WTC11 (cell line): ENCODE results near the gene RAP2C. TPM values are rescaled to one million over a fixed set of nuclear protein-coding genes. Genes with fewer than 3 reads are reported as not detected.

ENCODE experiments used
- ATAC-seq: fragments of 200-7000 bp; cut with Tn5 transposase; 2 replicates; pipeline ENCODE4 v1.10.0; 2021; ENCODE audit warnings: mild to moderate bottlenecking, moderate library complexity
- CTCF ChIA-PET: fragments of 300-600 bp; sonication (Branson Sonifier 250); formaldehyde crosslinking; loops from one replicate; lab custom pipeline; 2021; ENCODE audit warnings: antibody characterized with exemption; lab: Charles Lee
- POLR2A ChIA-PET: fragments of 350-600 bp; sonication (Branson Sonifier 250); formaldehyde crosslinking; loops from one replicate; lab custom pipeline; 2021; ENCODE audit warnings: antibody characterized with exemption; lab: Charles Lee
- DNase-seq: peaks from one replicate; pipeline ENCODE4 v3.0.0; 2021; ENCODE audit warnings: low spot score
- H3K27ac Mint-ChIP-seq: 2 replicates; pipeline ENCODE4 v1.8.0; 2021; ENCODE audit warnings: mixed read lengths
- H3K27me3 Mint-ChIP-seq: 2 replicates; pipeline ENCODE4 v1.8.0; 2021; ENCODE audit warnings: low read depth, mild to moderate bottlenecking, moderate library complexity, mixed read lengths
- H3K36me3 Mint-ChIP-seq: 2 replicates; pipeline ENCODE4 v1.8.0; 2021; ENCODE audit warnings: mixed read lengths
- H3K4me1 Mint-ChIP-seq: 2 replicates; pipeline ENCODE4 v1.8.0; 2022; ENCODE audit warnings: mixed read lengths
- H3K4me3 Mint-ChIP-seq: 2 replicates; pipeline ENCODE4 v1.8.0; 2021; ENCODE audit warnings: mild to moderate bottlenecking, moderate library complexity, mixed read lengths
- H3K9me3 Mint-ChIP-seq: 2 replicates; pipeline ENCODE4 v1.8.0; 2021; ENCODE audit warnings: mixed read lengths
- ATF1 ChIP-seq: sonication (generic); formaldehyde crosslinking; IDR thresholded peaks from 2 replicates; pipeline ENCODE4 v1.8.1; 2023; ENCODE audit warnings: mild to moderate bottlenecking, moderate library complexity, missing genetic modification reagents
- ERG ChIP-seq: fragments of 250-450 bp; sonication (Bioruptor Pico); IDR thresholded peaks from 2 replicates; pipeline ENCODE4 v1.8.0; 2021; ENCODE audit warnings: mild to moderate bottlenecking
- ETV6 ChIP-seq: sonication (generic); formaldehyde crosslinking; IDR thresholded peaks from 2 replicates; pipeline ENCODE4 v1.8.1; 2022; ENCODE audit warnings: mild to moderate bottlenecking, missing genetic modification reagents
- FOXJ3 ChIP-seq: sonication (generic); formaldehyde crosslinking; IDR thresholded peaks from 2 replicates; pipeline ENCODE4 v1.9.0; 2021; ENCODE audit warnings: missing genetic modification reagents, mild to moderate bottlenecking, borderline replicate concordance
- GRHL2 ChIP-seq: fragments of 250-450 bp; sonication (Bioruptor Pico); IDR thresholded peaks from 2 replicates; pipeline ENCODE4 v1.8.0; 2022; ENCODE audit warnings: mild to moderate bottlenecking, moderate library complexity; ENCODE audit not compliant: insufficient replicate concordance, severe bottlenecking
- GTF2I ChIP-seq: fragments of 250-450 bp; sonication (Bioruptor Pico); conservative IDR thresholded peaks from 2 replicates; pipeline ENCODE4 v1.4.0; 2021; ENCODE audit warnings: mild to moderate bottlenecking
- HMGXB4 ChIP-seq: sonication (generic); formaldehyde crosslinking; IDR thresholded peaks from 2 replicates; pipeline ENCODE4 v1.8.1; 2023; ENCODE audit warnings: mild to moderate bottlenecking, moderate library complexity, missing genetic modification reagents
- MYBL2 ChIP-seq: sonication (generic); formaldehyde crosslinking; IDR thresholded peaks from 2 replicates; pipeline ENCODE4 v1.8.1; 2023; ENCODE audit warnings: mild to moderate bottlenecking, moderate library complexity, missing genetic modification reagents
- RORB ChIP-seq: fragments of 250-450 bp; sonication (Bioruptor Pico); IDR thresholded peaks from 2 replicates; pipeline ENCODE4 v1.9.0; 2021; ENCODE audit warnings: mild to moderate bottlenecking
- SMAD4 ChIP-seq: sonication (generic); formaldehyde crosslinking; IDR thresholded peaks from 2 replicates; pipeline ENCODE4 v1.8.0; 2022; ENCODE audit warnings: mild to moderate bottlenecking, missing genetic modification reagents
- SP1 ChIP-seq: sonication (generic); formaldehyde crosslinking; conservative IDR thresholded peaks from 2 replicates; pipeline ENCODE4 v1.8.1; 2022; ENCODE audit warnings: missing genetic modification reagents
- ZNF138 ChIP-seq: sonication (generic); formaldehyde crosslinking; conservative IDR thresholded peaks from 2 replicates; pipeline ENCODE4 v1.8.1; 2022; ENCODE audit warnings: mild to moderate bottlenecking, moderate library complexity, missing genetic modification reagents
- ZNF396 ChIP-seq: fragments of 250-450 bp; sonication (Bioruptor Pico); IDR thresholded peaks from 2 replicates; pipeline ENCODE4 v1.8.0; 2021; ENCODE audit warnings: mild to moderate bottlenecking, moderate library complexity, borderline replicate concordance
- ZNF416 ChIP-seq: fragments of 250-450 bp; sonication (Bioruptor Pico); IDR thresholded peaks from 2 replicates; pipeline ENCODE4 v1.9.0; 2021; ENCODE audit warnings: mild to moderate bottlenecking, inconsistent platforms
- ZNF423 ChIP-seq: fragments of 250-450 bp; sonication (Bioruptor Pico); IDR thresholded peaks from 2 replicates; pipeline ENCODE4 v2.1.2; 2022; ENCODE audit warnings: mild to moderate bottlenecking, moderate library complexity
- ZNF532 ChIP-seq: fragments of 250-450 bp; sonication (Bioruptor Pico); IDR thresholded peaks from 2 replicates; pipeline ENCODE4 v1.9.0; 2021; ENCODE audit warnings: mild to moderate bottlenecking, borderline replicate concordance
- total RNA-seq: library from RNA; stranded (reverse); gene quantifications from 3 replicates; pipeline ENCODE4 v1.2.3, GENCODE V29; 2021
- TF ChIP-seq, protein P1 (sequence below): fragments of 250-450 bp; sonication (Bioruptor Pico); IDR thresholded peaks from 2 replicates; pipeline ENCODE4 v1.9.0; 2021; ENCODE audit warnings: mild to moderate bottlenecking
- TF ChIP-seq, protein P2 (sequence below): sonication (generic); formaldehyde crosslinking; IDR thresholded peaks from 2 replicates; pipeline ENCODE4 v1.8.0; 2022; ENCODE audit warnings: mild to moderate bottlenecking, missing genetic modification reagents
- TF ChIP-seq, protein P3 (sequence below): sonication (generic); formaldehyde crosslinking; IDR thresholded peaks from 2 replicates; pipeline ENCODE4 v1.8.1; 2022; ENCODE audit warnings: mild to moderate bottlenecking, moderate library complexity, missing genetic modification reagents
- TF ChIP-seq, protein P4 (sequence below): sonication (generic); formaldehyde crosslinking; IDR thresholded peaks from 2 replicates; pipeline ENCODE4 v1.8.0; 2022; ENCODE audit warnings: mild to moderate bottlenecking, missing genetic modification reagents
- TF ChIP-seq, protein P5 (sequence below): sonication (generic); formaldehyde crosslinking; IDR thresholded peaks from 2 replicates; pipeline ENCODE4 v1.8.1; 2023; ENCODE audit warnings: mild to moderate bottlenecking, missing genetic modification reagents, moderate library complexity

RAP2C gene
- total RNA-seq, 1 experiment from 2014 or later, result 25.0 TPM

DNA sequence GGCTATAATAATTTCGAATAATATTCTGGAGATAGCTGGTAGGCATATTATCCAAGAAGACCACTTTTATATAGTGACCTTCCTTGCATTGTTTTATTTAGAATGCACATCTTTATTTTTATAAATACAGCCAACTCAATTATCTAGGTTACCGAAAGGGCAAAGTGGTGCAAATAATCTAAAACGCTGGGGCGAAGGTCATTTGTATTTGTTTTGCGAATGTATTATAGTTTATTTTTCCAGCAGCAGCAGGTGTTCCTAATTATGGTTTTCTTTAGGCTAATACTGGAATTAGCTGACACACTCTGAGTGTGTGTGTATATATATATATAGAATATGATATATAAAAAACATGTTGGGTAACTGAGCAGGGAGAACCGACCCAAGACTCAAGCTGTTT lies 48.1 kb upstream of the RAP2C start (continued):
- no peak for TF ChIP-seq ZNF532 (CRISPR knock-in tag)
- TF ChIP-seq, protein P1, sequence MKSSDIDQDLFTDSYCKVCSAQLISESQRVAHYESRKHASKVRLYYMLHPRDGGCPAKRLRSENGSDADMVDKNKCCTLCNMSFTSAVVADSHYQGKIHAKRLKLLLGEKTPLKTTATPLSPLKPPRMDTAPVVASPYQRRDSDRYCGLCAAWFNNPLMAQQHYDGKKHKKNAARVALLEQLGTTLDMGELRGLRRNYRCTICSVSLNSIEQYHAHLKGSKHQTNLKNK (CRISPR knock-in tag), result no peak

DNA sequence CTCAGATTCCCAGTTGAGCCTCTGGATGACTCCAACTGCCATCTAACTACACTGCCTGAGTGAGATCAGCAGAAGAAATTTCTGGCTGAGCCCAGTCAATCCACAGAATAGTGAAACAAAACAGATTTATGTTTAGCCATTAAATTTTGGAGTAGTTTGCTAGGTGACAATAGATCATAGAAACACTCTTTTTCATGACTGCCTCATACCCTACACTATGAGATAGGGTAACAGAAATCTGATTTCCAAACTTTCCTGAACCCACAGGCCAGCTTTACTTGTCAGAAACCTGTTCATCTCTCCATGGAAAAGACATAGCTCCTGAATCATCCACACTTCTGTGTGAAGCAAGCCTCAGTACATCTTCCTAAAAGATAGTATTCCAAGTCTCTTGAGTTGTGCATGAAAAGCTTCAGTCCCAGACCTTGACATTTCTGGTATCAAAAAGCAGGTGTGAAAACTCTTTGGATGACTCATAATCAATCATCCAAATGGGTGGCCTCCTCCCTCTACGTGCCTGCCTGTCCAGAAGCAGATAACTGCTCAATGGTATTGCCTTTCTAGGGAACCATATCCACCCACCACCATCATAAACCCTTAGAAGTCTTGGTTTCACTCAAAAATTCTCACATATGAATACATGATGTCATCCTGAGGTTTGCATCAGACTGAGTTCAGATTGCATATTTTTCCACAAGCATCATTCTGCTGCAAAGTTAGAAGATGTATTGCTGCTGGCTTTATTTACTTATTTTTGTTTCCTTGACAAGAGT lies 47.5 kb upstream of the RAP2C start:
- no peaks in the 10 kb centered on the region for H3K36me3 Mint-ChIP-seq
- H3K9me3 Mint-ChIP-seq, result no peaks in the 10 kb centered on the region
- TF ChIP-seq GRHL2 (CRISPR knock-in tag) (no peak), ZNF423 (CRISPR knock-in tag) (no peak), ZNF416 (CRISPR knock-in tag) (no peak), ZNF396 (CRISPR knock-in tag) (no peak), ATF1 (CRISPR knock-in tag) (no peak), HMGXB4 (CRISPR knock-in tag) (no peak), RORB (CRISPR knock-in tag) (no peak), ERG (no peak), GTF2I (no peak), FOXJ3 (CRISPR knock-in tag) (no peak)
- TF ChIP-seq, protein P2, sequence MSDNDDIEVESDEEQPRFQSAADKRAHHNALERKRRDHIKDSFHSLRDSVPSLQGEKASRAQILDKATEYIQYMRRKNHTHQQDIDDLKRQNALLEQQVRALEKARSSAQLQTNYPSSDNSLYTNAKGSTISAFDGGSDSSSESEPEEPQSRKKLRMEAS (CRISPR knock-in tag), result no peak
- TF ChIP-seq, protein P3, sequence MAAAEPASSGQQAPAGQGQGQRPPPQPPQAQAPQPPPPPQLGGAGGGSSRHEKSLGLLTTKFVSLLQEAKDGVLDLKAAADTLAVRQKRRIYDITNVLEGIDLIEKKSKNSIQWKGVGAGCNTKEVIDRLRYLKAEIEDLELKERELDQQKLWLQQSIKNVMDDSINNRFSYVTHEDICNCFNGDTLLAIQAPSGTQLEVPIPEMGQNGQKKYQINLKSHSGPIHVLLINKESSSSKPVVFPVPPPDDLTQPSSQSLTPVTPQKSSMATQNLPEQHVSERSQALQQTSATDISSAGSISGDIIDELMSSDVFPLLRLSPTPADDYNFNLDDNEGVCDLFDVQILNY, result no peak
- ATAC-seq (no peak), DNase-seq (no peak)
- no peak overlapping the region for H3K4me3 Mint-ChIP-seq
- H3K4me1 Mint-ChIP-seq, result peaks cover 2% of the 10 kb centered on the region
- H3K27me3 Mint-ChIP-seq, result no peaks in the 10 kb centered on the region; the same call in 1 of the 2 replicates
- no peak overlapping the region for H3K27ac Mint-ChIP-seq
- CTCF ChIA-PET, result interaction anchor here (0.7 kb wide), 1 partner anchor 349 kb away, joined by 3 read pairs; no protein-coding TSS in a partner anchor
- POLR2A ChIA-PET, result no interaction called here

GRCh38 chrX:132263127-132263526 lies 43.9 kb upstream of the RAP2C start:
- Mint-ChIP-seq H3K9me3 (no peaks in the 10 kb centered on the region), H3K27ac (no peak overlapping the region), H3K4me1 (no peaks in the 10 kb centered on the region), H3K4me3 (no peak overlapping the region), H3K27me3 (no peaks in the 10 kb centered on the region; the same call in 1 of the 2 replicates), H3K36me3 (no peaks in the 10 kb centered on the region)
- ChIA-PET POLR2A (no interaction called here), CTCF (no interaction called here)
- no peak for ATAC-seq
- no peak for DNase-seq
- TF ChIP-seq SMAD4 (CRISPR knock-in tag), result no peak
- TF ChIP-seq, protein P4, sequence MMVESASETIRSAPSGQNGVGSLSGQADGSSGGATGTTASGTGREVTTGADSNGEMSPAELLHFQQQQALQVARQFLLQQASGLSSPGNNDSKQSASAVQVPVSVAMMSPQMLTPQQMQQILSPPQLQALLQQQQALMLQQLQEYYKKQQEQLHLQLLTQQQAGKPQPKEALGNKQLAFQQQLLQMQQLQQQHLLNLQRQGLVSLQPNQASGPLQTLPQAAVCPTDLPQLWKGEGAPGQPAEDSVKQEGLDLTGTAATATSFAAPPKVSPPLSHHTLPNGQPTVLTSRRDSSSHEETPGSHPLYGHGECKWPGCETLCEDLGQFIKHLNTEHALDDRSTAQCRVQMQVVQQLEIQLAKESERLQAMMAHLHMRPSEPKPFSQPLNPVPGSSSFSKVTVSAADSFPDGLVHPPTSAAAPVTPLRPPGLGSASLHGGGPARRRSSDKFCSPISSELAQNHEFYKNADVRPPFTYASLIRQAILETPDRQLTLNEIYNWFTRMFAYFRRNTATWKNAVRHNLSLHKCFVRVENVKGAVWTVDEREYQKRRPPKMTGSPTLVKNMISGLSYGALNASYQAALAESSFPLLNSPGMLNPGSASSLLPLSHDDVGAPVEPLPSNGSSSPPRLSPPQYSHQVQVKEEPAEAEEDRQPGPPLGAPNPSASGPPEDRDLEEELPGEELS (CRISPR knock-in tag), result no peak
- no peak for TF ChIP-seq SP1
- TF ChIP-seq MYBL2, result no peak
- TF ChIP-seq GTF2I, result no peak
- TF ChIP-seq ZNF138 (CRISPR knock-in tag), result no peak
- no peak for TF ChIP-seq ETV6
- TF ChIP-seq, protein P5, sequence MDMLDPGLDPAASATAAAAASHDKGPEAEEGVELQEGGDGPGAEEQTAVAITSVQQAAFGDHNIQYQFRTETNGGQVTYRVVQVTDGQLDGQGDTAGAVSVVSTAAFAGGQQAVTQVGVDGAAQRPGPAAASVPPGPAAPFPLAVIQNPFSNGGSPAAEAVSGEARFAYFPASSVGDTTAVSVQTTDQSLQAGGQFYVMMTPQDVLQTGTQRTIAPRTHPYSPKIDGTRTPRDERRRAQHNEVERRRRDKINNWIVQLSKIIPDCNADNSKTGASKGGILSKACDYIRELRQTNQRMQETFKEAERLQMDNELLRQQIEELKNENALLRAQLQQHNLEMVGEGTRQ (CRISPR knock-in tag), result no peak
